Measurements from ENCODE around the gene PRPF38B. TPM values are rescaled to one million over a fixed set of nuclear protein-coding genes. Genes with fewer than 3 reads are reported as not detected.

PRPF38B gene
- polyA plus RNA-seq, 1 experiment: 35.6 TPM

DNA sequence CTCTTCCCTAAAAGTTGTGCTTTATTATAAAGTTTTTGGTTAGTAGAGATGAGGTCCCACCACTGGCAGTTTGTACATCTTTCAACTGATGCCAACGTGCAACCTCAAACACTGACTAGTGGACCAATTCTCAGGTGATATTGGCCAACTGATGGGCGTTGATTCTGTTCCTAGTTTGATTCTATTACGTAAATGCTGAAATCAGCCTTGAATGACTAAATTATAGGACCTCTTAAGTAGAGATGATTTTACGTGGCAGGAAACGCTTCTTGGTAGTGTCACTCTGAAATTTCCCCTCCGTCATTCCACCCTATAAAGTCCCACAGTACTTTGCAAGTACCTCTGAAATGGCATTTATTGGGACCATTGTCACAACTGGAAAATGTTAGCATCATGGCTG, 11.8 kb downstream of the PRPF38B start:
- POLR2A ChIA-PET: interaction anchor here (1.4 to 2.6 kb wide), 2 partner anchors 12 to 20 kb away, joined by 3 to 10 read pairs; partner anchors contain the start of gene PRPF38B
- Histone ChIP-seq H3K9me3 (ENCODE audit: control insufficient read depth, insufficient read depth, low read length) (no peaks in the 10 kb centered on the region), H3K27ac (ENCODE audit: low read depth, low read length) (no peak overlapping the region), H3K4me3 (ENCODE audit: low read depth, low read length) (no peak overlapping the region), H3K27me3 (ENCODE audit: control insufficient read depth, insufficient read depth, low read length) (no peaks in the 10 kb centered on the region)
- CTCF ChIA-PET: interaction anchor here (1.7 kb wide), 1 partner anchor 194 kb away, joined by 6 read pairs; no protein-coding TSS in a partner anchor
- DNase-seq (ENCODE audit: low read depth, low spot score): no peak
- TF ChIP-seq, protein P1, sequence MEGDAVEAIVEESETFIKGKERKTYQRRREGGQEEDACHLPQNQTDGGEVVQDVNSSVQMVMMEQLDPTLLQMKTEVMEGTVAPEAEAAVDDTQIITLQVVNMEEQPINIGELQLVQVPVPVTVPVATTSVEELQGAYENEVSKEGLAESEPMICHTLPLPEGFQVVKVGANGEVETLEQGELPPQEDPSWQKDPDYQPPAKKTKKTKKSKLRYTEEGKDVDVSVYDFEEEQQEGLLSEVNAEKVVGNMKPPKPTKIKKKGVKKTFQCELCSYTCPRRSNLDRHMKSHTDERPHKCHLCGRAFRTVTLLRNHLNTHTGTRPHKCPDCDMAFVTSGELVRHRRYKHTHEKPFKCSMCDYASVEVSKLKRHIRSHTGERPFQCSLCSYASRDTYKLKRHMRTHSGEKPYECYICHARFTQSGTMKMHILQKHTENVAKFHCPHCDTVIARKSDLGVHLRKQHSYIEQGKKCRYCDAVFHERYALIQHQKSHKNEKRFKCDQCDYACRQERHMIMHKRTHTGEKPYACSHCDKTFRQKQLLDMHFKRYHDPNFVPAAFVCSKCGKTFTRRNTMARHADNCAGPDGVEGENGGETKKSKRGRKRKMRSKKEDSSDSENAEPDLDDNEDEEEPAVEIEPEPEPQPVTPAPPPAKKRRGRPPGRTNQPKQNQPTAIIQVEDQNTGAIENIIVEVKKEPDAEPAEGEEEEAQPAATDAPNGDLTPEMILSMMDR (IDR thresholded peaks at IDR 0.05; ENCODE audit: low read depth, low read length): no peak

GRCh38 chr1:108704496-108704895, 12.4 kb downstream of the PRPF38B start:
- Histone ChIP-seq H3K27ac (ENCODE audit: low read depth, low read length) (peak overlapping the region; percentile 13), H3K9me3 (ENCODE audit: control insufficient read depth, insufficient read depth, low read length) (no peaks in the 10 kb centered on the region), H3K27me3 (ENCODE audit: control insufficient read depth, insufficient read depth, low read length) (no peaks in the 10 kb centered on the region), H3K4me3 (ENCODE audit: low read depth, low read length) (no peak overlapping the region)
- TF ChIP-seq, protein P1 (IDR thresholded peaks at IDR 0.05; ENCODE audit: low read depth, low read length): no peak
- POLR2A ChIA-PET: interaction anchor here (1.4 to 2.6 kb wide), 2 partner anchors 12 to 19 kb away, joined by 3 to 10 read pairs; partner anchors contain the start of gene PRPF38B
- CTCF ChIA-PET: interaction anchor here (1.6 to 1.7 kb wide), 2 partner anchors 192 to 194 kb away, joined by 4 to 6 read pairs; no protein-coding TSS in a partner anchor
- DNase-seq (ENCODE audit: low read depth, low spot score): peak; percentile 45

DNA sequence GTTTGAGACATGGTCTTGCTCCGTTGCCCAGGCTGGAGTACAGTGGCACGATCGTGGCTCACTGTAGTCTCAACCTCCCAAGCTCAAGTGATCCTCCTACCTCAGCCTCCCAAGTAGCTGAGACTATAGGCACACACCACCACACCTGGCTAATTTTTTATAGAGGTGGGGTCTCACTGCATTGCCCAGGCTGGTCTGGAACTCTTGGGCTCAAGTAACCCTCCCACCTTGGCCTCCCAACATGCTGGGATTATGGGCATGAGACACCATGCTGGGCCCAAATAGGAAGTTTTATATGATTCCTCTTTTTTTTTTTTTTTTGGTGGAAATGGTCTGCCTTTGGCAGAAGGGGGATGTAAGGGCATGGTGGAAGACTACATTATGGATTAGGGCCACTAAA, 14.5 kb downstream of the PRPF38B start:
- no peaks in the 10 kb centered on the region for H3K27me3 ChIP-seq (ENCODE audit: control insufficient read depth, insufficient read depth, low read length)
- POLR2A ChIA-PET: no interaction called here
- no peak for DNase-seq (ENCODE audit: low read depth, low spot score)

GRCh38 chr1:108708691-108709660, 16.9 kb downstream of the PRPF38B start:
- CTCF ChIA-PET: interaction anchor here (0.5 to 1.1 kb wide), 2 partner anchors 149 to 207 kb away, joined by 3 read pairs; no protein-coding TSS in a partner anchor
- Histone ChIP-seq H3K27me3 (ENCODE audit: control insufficient read depth, insufficient read depth, low read length) (no peaks in the 10 kb centered on the region), H3K27ac (ENCODE audit: low read depth, low read length) (no peak overlapping the region), H3K4me3 (ENCODE audit: low read depth, low read length) (no peak overlapping the region), H3K9me3 (ENCODE audit: control insufficient read depth, insufficient read depth, low read length) (no peaks in the 10 kb centered on the region)
- TF ChIP-seq, protein P1 (IDR thresholded peaks at IDR 0.05; ENCODE audit: low read depth, low read length): no peak
- POLR2A ChIA-PET: no interaction called here
- no peak for DNase-seq (ENCODE audit: low read depth, low spot score)

More for the DNA sequence above, 14.5 kb downstream of the PRPF38B start:
- TF ChIP-seq, protein P1 (IDR thresholded peaks at IDR 0.05; ENCODE audit: low read depth, low read length): no peak
- H3K4me3 ChIP-seq (ENCODE audit: low read depth, low read length): no peak overlapping the region
- H3K9me3 ChIP-seq (ENCODE audit: control insufficient read depth, insufficient read depth, low read length): no peaks in the 10 kb centered on the region
- CTCF ChIA-PET: no interaction called here
- H3K27ac ChIP-seq (ENCODE audit: low read depth, low read length): no peak overlapping the region
